Urinary bladder (tissue), 4 donors: ENCODE results near the gene CREBBP. TPM values are rescaled to one million over a fixed set of nuclear protein-coding genes. Genes with fewer than 3 reads are reported as not detected.
"Not testable (repeated sequence)": the region's sequence is repeated elsewhere in the genome, so short reads cannot be mapped to it uniquely, and the experiment has no call there.

Source experiments
- DNase-seq: peaks from one replicate; pipeline ENCODE4 v3.0.0-alpha.2; 2015; ENCODE audit errors: extremely low spot score
- H3K27ac ChIP-seq: one replicate; pipeline ENCODE4 v1.5.1; 2013; ENCODE audit warnings: low read depth, mild to moderate bottlenecking, moderate library complexity
- H3K36me3 ChIP-seq: one replicate; pipeline ENCODE4 v1.6.1; 2013; ENCODE audit warnings: mild to moderate bottlenecking, moderate library complexity; ENCODE audit not compliant: insufficient read depth
- H3K4me1 ChIP-seq: one replicate; pipeline ENCODE4 v1.6.1; 2013; ENCODE audit warnings: mild to moderate bottlenecking, moderate library complexity; ENCODE audit not compliant: insufficient read depth
- H3K4me3 ChIP-seq: one replicate; pipeline ENCODE4 v1.5.1; 2013; ENCODE audit warnings: low read depth, low read length
- WGBS: extraction: QIAGEN DNeasy Blood & Tissue Kit; methylation state at CpG from one replicate; pipeline ENCODE4 v1.1.7; 2013; 5-methylcytosine and 5-hydroxymethylcytosine counted together
- polyA plus RNA-seq: library from polyadenylated mRNA; stranded (reverse); fragments of 200-250 nt; gene quantifications from one replicate; pipeline ENCODE4 v1.2.3, GENCODE V29; 2013
- total RNA-seq: library from RNA; depleted of rRNA; stranded (reverse); fragments of >200 nt; gene quantifications from one replicate; pipeline ENCODE4 v1.2.3, GENCODE V29; 2014
- donor health status: healthy with polysubstance abuse.
- donor health status: healthy.

The CREBBP gene
- total and polyA plus RNA-seq, 2 donors, result 23.2 to 67.3 TPM

GRCh38 chr16:3906363-3906762 is 25.9 kb upstream of the CREBBP start:
- DNase-seq, result no peak
- WGBS, result 84% methylated on average over 1 of the region's 1 CpG
- no peak overlapping the region for H3K27ac ChIP-seq
- no peaks in the 10 kb centered on the region for H3K36me3 ChIP-seq
- H3K4me3 ChIP-seq, result no peak overlapping the region
- no peaks in the 10 kb centered on the region for H3K4me1 ChIP-seq

DNA sequence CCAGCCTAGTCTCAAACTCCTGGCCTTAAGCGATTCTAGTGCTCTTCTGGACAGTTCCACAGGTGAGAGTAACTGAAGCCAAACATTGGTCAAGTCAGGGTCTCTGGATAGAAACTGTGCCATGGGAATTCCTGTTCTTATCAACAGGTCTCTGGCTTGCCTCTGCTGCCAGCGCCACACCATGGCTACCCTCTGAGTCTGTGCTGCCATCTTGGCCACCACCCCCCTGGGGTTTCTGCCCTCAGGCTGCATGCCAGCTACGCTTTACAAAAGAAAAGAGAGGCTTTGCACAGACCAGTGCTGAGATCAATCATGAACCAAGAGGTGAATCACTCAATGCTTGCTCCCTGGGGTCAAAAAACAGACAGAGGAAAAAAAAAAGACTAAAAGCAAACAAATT is 24.4 kb upstream of the CREBBP start:
- H3K36me3 ChIP-seq, result no peaks in the 10 kb centered on the region
- no peaks in the 10 kb centered on the region for H3K4me1 ChIP-seq
- WGBS, result 73% methylated on average over 3 of the region's 3 CpGs
- no peak overlapping the region for H3K4me3 ChIP-seq
- no peak for DNase-seq
- no peak overlapping the region for H3K27ac ChIP-seq

- WGBS, result 88% methylated on average over 10 of the region's 10 CpGs
- no peak for DNase-seq
- no peaks in the 10 kb centered on the region for H3K36me3 ChIP-seq
- no peak overlapping the region for H3K4me3 ChIP-seq
- H3K27ac ChIP-seq, result no peak overlapping the region
- H3K4me1 ChIP-seq, result no peaks in the 10 kb centered on the region
Observed at GRCh38 chr16:3890091-3890490, 9.6 kb upstream of the CREBBP start.

DNA sequence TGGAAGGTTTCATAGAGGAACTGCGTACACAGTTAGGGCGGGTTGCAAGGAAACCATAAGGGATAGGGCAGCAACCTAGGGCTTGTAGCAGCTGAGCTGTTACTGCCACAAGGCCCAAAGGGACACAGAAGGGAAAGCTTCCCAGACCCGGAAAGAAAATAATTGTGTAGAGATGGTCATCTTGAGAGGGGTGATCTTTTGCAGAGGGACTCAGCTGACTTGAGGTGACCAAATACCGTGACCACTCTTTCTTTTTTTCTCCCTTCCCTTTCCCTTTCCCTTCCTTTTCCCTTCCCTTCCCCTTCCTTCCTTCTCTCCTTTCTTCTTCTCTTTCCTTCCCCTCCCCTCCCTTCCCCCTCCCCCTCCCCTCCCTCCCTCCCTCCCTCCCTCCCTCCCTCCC is 8.5 kb upstream of the CREBBP start:
- DNase-seq, result no peak
- H3K4me1 ChIP-seq, result no peaks in the 10 kb centered on the region
- H3K36me3 ChIP-seq, result no peaks in the 10 kb centered on the region
- H3K4me3 ChIP-seq, result no peak overlapping the region
- H3K27ac ChIP-seq, result no peak overlapping the region
- WGBS, result 78% methylated on average over 4 of the region's 4 CpGs

GRCh38 chr16:3885999-3886398 is 5.5 kb upstream of the CREBBP start:
- not testable (repeated sequence) for H3K4me3 ChIP-seq, H3K4me1 ChIP-seq, H3K36me3 ChIP-seq, DNase-seq, H3K27ac ChIP-seq
- WGBS, result 91% methylated on average over 5 of the region's 5 CpGs

GRCh38 chr16:3884398-3884797 is 3.9 kb upstream of the CREBBP start:
- Histone ChIP-seq H3K27ac (no peak overlapping the region), H3K36me3 (no peaks in the 10 kb centered on the region), H3K4me3 (no peak overlapping the region), H3K4me1 (peaks cover 2% of the 10 kb centered on the region)
- DNase-seq, result no peak
- 85% methylated on average over 6 of the region's 6 CpGs for WGBS

DNA sequence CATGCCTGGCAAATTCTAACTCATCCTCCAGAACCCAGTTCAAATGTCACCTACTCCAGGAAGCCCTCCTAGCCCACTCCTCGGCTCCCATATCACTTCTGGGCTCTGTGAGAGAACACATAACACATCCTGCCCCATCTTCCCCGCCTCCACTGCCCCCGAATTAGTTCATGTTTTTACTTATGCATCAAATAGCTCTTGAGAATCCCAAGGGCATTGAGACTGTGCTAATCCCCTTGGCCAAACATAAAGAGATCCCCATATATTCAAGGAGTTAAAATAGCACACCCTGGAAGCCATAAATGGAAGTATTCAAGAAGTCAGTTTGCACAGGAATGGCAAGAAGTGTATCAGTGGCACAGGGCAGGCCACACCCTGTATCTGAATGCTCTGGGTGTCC is 2.0 kb upstream of the CREBBP start:
- Histone ChIP-seq H3K4me1 (peaks cover 2% of the 10 kb centered on the region), H3K4me3 (no peak overlapping the region), H3K36me3 (no peaks in the 10 kb centered on the region), H3K27ac (no peak overlapping the region)
- WGBS, result 91% methylated on average over 3 of the region's 3 CpGs
- no peak for DNase-seq

GRCh38 chr16:3881499-3881990 is 1.0 kb upstream of the CREBBP start:
- no peak for DNase-seq
- Histone ChIP-seq H3K4me3 (no peak overlapping the region), H3K36me3 (no peaks in the 10 kb centered on the region), H3K27ac (no peak overlapping the region), H3K4me1 (peaks cover 2% of the 10 kb centered on the region)
- WGBS, result 61% methylated on average over 30 of the region's 30 CpGs

GRCh38 chr16:3879887-3880564 is 487 bp downstream of the CREBBP start:
- DNase-seq, result no peak
- peaks cover 2% of the 10 kb centered on the region for H3K4me1 ChIP-seq
- WGBS, result under 1% methylated on average over 113 of the region's 117 CpGs
- no peaks in the 10 kb centered on the region for H3K36me3 ChIP-seq
- H3K4me3 ChIP-seq, result peak overlapping the region; percentile 98
- peak overlapping the region; percentile 99 for H3K27ac ChIP-seq

GRCh38 chr16:3879258-3879886 is 1.1 kb downstream of the CREBBP start:
- peaks cover 2% of the 10 kb centered on the region for H3K4me1 ChIP-seq
- WGBS, result under 1% methylated on average over 50 of the region's 50 CpGs
- H3K27ac ChIP-seq, result no peak overlapping the region

DNA sequence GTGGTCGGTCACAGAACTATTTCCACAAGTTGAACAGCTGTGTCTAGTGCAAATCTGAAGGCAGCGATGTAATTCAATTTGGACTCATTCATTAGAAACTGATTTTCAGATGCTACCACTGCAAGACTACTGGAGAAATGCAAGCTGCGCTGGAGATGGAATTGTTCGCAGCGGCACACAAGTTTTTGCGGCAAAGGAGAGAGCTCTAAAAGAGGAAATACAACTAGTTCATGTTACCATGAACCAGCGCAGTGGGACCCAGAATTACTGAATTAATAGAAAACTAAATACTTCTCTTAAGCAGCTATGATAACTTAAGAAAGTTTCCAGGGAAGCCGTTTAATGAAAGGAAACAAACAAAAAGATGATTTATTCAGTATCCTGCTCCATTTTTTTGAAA is 1.9 kb downstream of the CREBBP start:
- 9% methylated on average over 8 of the region's 8 CpGs for WGBS
- peak overlapping the region; percentile 98 for H3K4me3 ChIP-seq
- no peaks in the 10 kb centered on the region for H3K36me3 ChIP-seq
- no peak for DNase-seq
- H3K4me1 ChIP-seq, result peaks cover 2% of the 10 kb centered on the region
- no peak overlapping the region for H3K27ac ChIP-seq

More at GRCh38 chr16:3879258-3879886, 1.1 kb downstream of the CREBBP start:
- no peak for DNase-seq
- Histone ChIP-seq H3K4me3 (peak overlapping the region; percentile 98), H3K36me3 (no peaks in the 10 kb centered on the region)

DNA sequence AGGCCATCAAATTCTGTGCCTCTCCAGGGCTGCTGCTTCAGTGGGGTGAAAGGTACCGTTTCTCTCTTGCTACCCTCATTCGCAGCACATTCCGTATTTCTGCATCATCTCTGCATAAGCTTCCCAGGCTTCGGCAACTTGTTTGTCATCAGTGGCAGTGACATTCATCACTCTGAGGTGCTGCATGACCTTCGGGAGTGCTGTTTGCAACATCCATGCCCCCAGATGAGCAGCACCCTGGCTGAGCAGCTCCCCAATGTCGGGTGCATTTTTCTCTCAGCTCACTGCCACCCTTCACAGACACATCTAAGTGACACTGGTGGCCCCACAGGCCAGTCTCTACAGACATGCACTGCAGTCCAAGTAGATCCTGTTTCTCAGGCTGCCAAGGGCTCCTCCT is 3.8 kb downstream of the CREBBP start:
- Histone ChIP-seq H3K36me3 (no peaks in the 10 kb centered on the region), H3K27ac (no peak overlapping the region), H3K4me1 (peaks cover 2% of the 10 kb centered on the region), H3K4me3 (no peak overlapping the region)
- 51% methylated on average over 6 of the region's 6 CpGs for WGBS
- DNase-seq, result no peak

- H3K4me3 ChIP-seq, result no peak overlapping the region
- no peak for DNase-seq
- H3K4me1 ChIP-seq, result peaks cover under 1% of the 10 kb centered on the region
- no peaks in the 10 kb centered on the region for H3K36me3 ChIP-seq
- no peak overlapping the region for H3K27ac ChIP-seq
Observed at GRCh38 chr16:3876160-3876559, 4.4 kb downstream of the CREBBP start.
